IPS-18a (cell line): ENCODE results near the gene CRYL1.

Source experiments
- H3K27ac ChIP-seq: one replicate; pipeline ENCODE4 v1.5.1; 2013; ENCODE audit warnings: low read length
- H3K27me3 ChIP-seq: one replicate; pipeline ENCODE4 v1.6.1; 2013; ENCODE audit warnings: mild to moderate bottlenecking, low read length; ENCODE audit not compliant: control insufficient read depth, insufficient read depth
- H3K36me3 ChIP-seq: one replicate; pipeline ENCODE4 v1.6.1; 2013; ENCODE audit warnings: low read depth, low read length; ENCODE audit not compliant: control insufficient read depth
- H3K4me1 ChIP-seq: one replicate; pipeline ENCODE4 v1.6.1; 2013; ENCODE audit warnings: low read depth, low read length; ENCODE audit not compliant: control insufficient read depth
- H3K4me3 ChIP-seq: one replicate; pipeline ENCODE4 v1.5.1; 2013; ENCODE audit warnings: low read length
- H3K9ac ChIP-seq: one replicate; pipeline ENCODE4 v1.6.1; 2013; ENCODE audit warnings: mild to moderate bottlenecking, low read length, moderate library complexity
- H3K9me3 ChIP-seq: one replicate; pipeline ENCODE4 v1.6.1; 2013; ENCODE audit warnings: low read depth, low read length; ENCODE audit not compliant: control insufficient read depth

Gene CRYL1

GRCh38 chr13:20462921-20463320 lies 62.7 kb downstream of the CRYL1 start:
- no peak overlapping the region for H3K4me3 ChIP-seq
- no peak overlapping the region for H3K9ac ChIP-seq
- no peaks in the 10 kb centered on the region for H3K9me3 ChIP-seq
- H3K27me3 ChIP-seq: no peaks in the 10 kb centered on the region
- no peak overlapping the region for H3K27ac ChIP-seq
- H3K36me3 ChIP-seq: no peaks in the 10 kb centered on the region
- H3K4me1 ChIP-seq: peaks cover 8% of the 10 kb centered on the region

- peaks cover 8% of the 10 kb centered on the region for H3K4me1 ChIP-seq
- no peaks in the 10 kb centered on the region for H3K36me3 ChIP-seq
- no peaks in the 10 kb centered on the region for H3K27me3 ChIP-seq
- no peak overlapping the region for H3K27ac ChIP-seq
- H3K4me3 ChIP-seq: no peak overlapping the region
- H3K9me3 ChIP-seq: no peaks in the 10 kb centered on the region
- no peak overlapping the region for H3K9ac ChIP-seq
These were observed 63.1 kb downstream of the CRYL1 start for GRCh38 chr13:20462533-20462915.

- Histone ChIP-seq H3K36me3 (no peaks in the 10 kb centered on the region), H3K4me1 (peaks cover 8% of the 10 kb centered on the region), H3K27ac (no peak overlapping the region), H3K27me3 (no peaks in the 10 kb centered on the region), H3K4me3 (no peak overlapping the region), H3K9me3 (no peaks in the 10 kb centered on the region), H3K9ac (no peak overlapping the region)
These were observed 63.7 kb downstream of the CRYL1 start for GRCh38 chr13:20461860-20462532.

GRCh38 chr13:20461481-20461859 lies 64.2 kb downstream of the CRYL1 start:
- no peak overlapping the region for H3K9ac ChIP-seq
- no peaks in the 10 kb centered on the region for H3K36me3 ChIP-seq
- peaks cover 8% of the 10 kb centered on the region for H3K4me1 ChIP-seq
- no peak overlapping the region for H3K4me3 ChIP-seq
- no peaks in the 10 kb centered on the region for H3K27me3 ChIP-seq
- no peak overlapping the region for H3K27ac ChIP-seq
- H3K9me3 ChIP-seq: no peaks in the 10 kb centered on the region

GRCh38 chr13:20460761-20461160 lies 64.9 kb downstream of the CRYL1 start:
- Histone ChIP-seq H3K4me3 (no peak overlapping the region), H3K27ac (no peak overlapping the region), H3K9ac (no peak overlapping the region), H3K9me3 (no peaks in the 10 kb centered on the region), H3K27me3 (no peaks in the 10 kb centered on the region), H3K4me1 (peaks cover 8% of the 10 kb centered on the region), H3K36me3 (no peaks in the 10 kb centered on the region)

- peaks cover 5% of the 10 kb centered on the region for H3K4me1 ChIP-seq
- H3K36me3 ChIP-seq: no peaks in the 10 kb centered on the region
- no peak overlapping the region for H3K9ac ChIP-seq
- H3K4me3 ChIP-seq: no peak overlapping the region
- no peaks in the 10 kb centered on the region for H3K9me3 ChIP-seq
- H3K27ac ChIP-seq: no peak overlapping the region
- H3K27me3 ChIP-seq: no peaks in the 10 kb centered on the region
These were observed 68.0 kb downstream of the CRYL1 start for GRCh38 chr13:20457670-20458069.

- Histone ChIP-seq H3K9ac (no peak overlapping the region), H3K4me1 (no peaks in the 10 kb centered on the region), H3K9me3 (no peaks in the 10 kb centered on the region)
These were observed 68.9 kb downstream of the CRYL1 start for GRCh38 chr13:20456737-20457136.

GRCh38 chr13:20451397-20451796 lies 74.3 kb downstream of the CRYL1 start:
- H3K27me3 ChIP-seq: no peaks in the 10 kb centered on the region
- no peak overlapping the region for H3K9ac ChIP-seq
- no peak overlapping the region for H3K27ac ChIP-seq
- H3K36me3 ChIP-seq: no peaks in the 10 kb centered on the region
- H3K4me1 ChIP-seq: no peaks in the 10 kb centered on the region
- H3K9me3 ChIP-seq: no peaks in the 10 kb centered on the region
- H3K4me3 ChIP-seq: no peak overlapping the region

More at GRCh38 chr13:20456737-20457136, 68.9 kb downstream of the CRYL1 start:
- no peaks in the 10 kb centered on the region for H3K36me3 ChIP-seq
- no peaks in the 10 kb centered on the region for H3K27me3 ChIP-seq
- H3K27ac ChIP-seq: no peak overlapping the region
- H3K4me3 ChIP-seq: no peak overlapping the region

- no peak overlapping the region for H3K9ac ChIP-seq
These were observed 77.2 kb downstream of the CRYL1 start for GRCh38 chr13:20448470-20448869.

GRCh38 chr13:20446900-20447299 lies 78.8 kb downstream of the CRYL1 start:
- H3K36me3 ChIP-seq: no peaks in the 10 kb centered on the region
- no peak overlapping the region for H3K27ac ChIP-seq
- H3K4me1 ChIP-seq: peaks cover 9% of the 10 kb centered on the region
- no peak overlapping the region for H3K4me3 ChIP-seq
- H3K27me3 ChIP-seq: no peaks in the 10 kb centered on the region
- H3K9me3 ChIP-seq: no peaks in the 10 kb centered on the region
- no peak overlapping the region for H3K9ac ChIP-seq

More at GRCh38 chr13:20448470-20448869, 77.2 kb downstream of the CRYL1 start:
- H3K27me3 ChIP-seq: no peaks in the 10 kb centered on the region
- no peaks in the 10 kb centered on the region for H3K36me3 ChIP-seq
- H3K27ac ChIP-seq: no peak overlapping the region
- H3K9me3 ChIP-seq: no peaks in the 10 kb centered on the region
- no peaks in the 10 kb centered on the region for H3K4me1 ChIP-seq
- H3K4me3 ChIP-seq: no peak overlapping the region

GRCh38 chr13:20446405-20446804 lies 79.3 kb downstream of the CRYL1 start:
- Histone ChIP-seq H3K27me3 (no peaks in the 10 kb centered on the region), H3K9ac (no peak overlapping the region), H3K36me3 (no peaks in the 10 kb centered on the region), H3K9me3 (no peaks in the 10 kb centered on the region), H3K4me1 (peaks cover 13% of the 10 kb centered on the region), H3K27ac (no peak overlapping the region), H3K4me3 (no peak overlapping the region)

GRCh38 chr13:20442798-20443381 lies 82.8 kb downstream of the CRYL1 start:
- no peaks in the 10 kb centered on the region for H3K36me3 ChIP-seq
- H3K27ac ChIP-seq: no peak overlapping the region
- H3K9me3 ChIP-seq: no peaks in the 10 kb centered on the region
- no peak overlapping the region for H3K4me3 ChIP-seq
- H3K27me3 ChIP-seq: no peaks in the 10 kb centered on the region
- H3K4me1 ChIP-seq: peaks cover 21% of the 10 kb centered on the region
- H3K9ac ChIP-seq: no peak overlapping the region
